Liver (tissue), 9 donors: ENCODE measurements around the gene CIC. TPM values are rescaled to one million over a fixed set of nuclear protein-coding genes. Genes with fewer than 3 reads are reported as not detected.

ENCODE experiments used
- DNase-seq: peaks from one replicate; pipeline ENCODE4 v3.0.0-alpha.2; 2017; ENCODE audit warnings: low spot score
- H3K27ac ChIP-seq, 2 donors: one replicate each; pipeline ENCODE4 v1.7.0; 2013; ENCODE audit warnings: inconsistent platforms in 2 of 2, low read length in 2 of 2, control low read depth in 1 of 2, low read depth in 1 of 2, mild to moderate bottlenecking in 1 of 2
- H3K27me3 ChIP-seq, 4 donors: one replicate each; pipeline versions ENCODE4 v1.6.1 to v1.7.0; 2013; ENCODE audit warnings: low read length in 3 of 4, inconsistent platforms in 1 of 4, mild to moderate bottlenecking in 1 of 4, moderate library complexity in 1 of 4; ENCODE audit not compliant: control insufficient read depth in 4 of 4, insufficient read depth in 4 of 4
- H3K36me3 ChIP-seq, 4 donors: one replicate each; pipeline versions ENCODE4 v1.6.1 to v1.7.0; 2013; ENCODE audit warnings: low read length in 3 of 4, mild to moderate bottlenecking in 3 of 4, low read depth in 1 of 4, moderate library complexity in 1 of 4; ENCODE audit not compliant: control insufficient read depth in 4 of 4, insufficient read depth in 3 of 4
- H3K4me1 ChIP-seq, 4 donors: one replicate each; pipeline versions ENCODE4 v1.6.1 to v1.7.0; 2013; ENCODE audit warnings: low read length in 3 of 4, mild to moderate bottlenecking in 3 of 4, moderate library complexity in 1 of 4; ENCODE audit not compliant: control insufficient read depth in 4 of 4, insufficient read depth in 4 of 4
- H3K4me3 ChIP-seq, 3 donors: one replicate each; pipeline versions ENCODE4 v1.6.1 to v1.7.0; 2013; ENCODE audit warnings: low read length in 3 of 3, control low read depth in 1 of 3, low read depth in 1 of 3, mild to moderate bottlenecking in 1 of 3
- H3K9ac ChIP-seq, 2 donors: one replicate each; pipeline ENCODE4 v1.7.0; 2013; ENCODE audit warnings: low read length in 2 of 2, mild to moderate bottlenecking in 2 of 2, moderate library complexity in 2 of 2, control low read depth in 1 of 2, low read depth in 1 of 2
- H3K9me3 ChIP-seq, 4 donors: one replicate each; pipeline versions ENCODE4 v1.6.1 to v1.7.0; 2013; ENCODE audit warnings: low read length in 3 of 4; ENCODE audit not compliant: control insufficient read depth in 4 of 4
- ATF3 ChIP-seq: IDR thresholded peaks from 2 replicates; pipeline ENCODE4 v1.6.1; 2016; ENCODE audit warnings: antibody characterized with exemption
- CTCF ChIP-seq: fragments of 150-350 bp; IDR thresholded peaks from 2 replicates; pipeline ENCODE4 v1.5.1; 2017; ENCODE audit warnings: improper control_type of control experiment, low read depth, low read length; ENCODE audit not compliant: missing input control
- EGR1 ChIP-seq, 2 donors: IDR thresholded peaks; 2 replicates each; pipeline ENCODE4 v1.6.1; 2016 to 2018; ENCODE audit warnings: antibody characterized with exemption in 2 of 2, low read depth in 2 of 2
- FOXA1 ChIP-seq: IDR thresholded peaks from 2 replicates; pipeline ENCODE4 v1.6.1; 2016; ENCODE audit warnings: antibody characterized with exemption
- FOXA2 ChIP-seq: IDR thresholded peaks from 2 replicates; pipeline ENCODE4 v1.6.1; 2016; ENCODE audit warnings: antibody characterized with exemption
- HNF4A ChIP-seq, 2 donors: conservative IDR thresholded peaks; 2 replicates each; pipeline ENCODE4 v1.6.1; 2016; ENCODE audit warnings: antibody characterized with exemption in 2 of 2, mild to moderate bottlenecking in 2 of 2
- MAX ChIP-seq: IDR thresholded peaks from 2 replicates; pipeline ENCODE4 v1.6.1; 2016; ENCODE audit warnings: antibody characterized with exemption
- NR2F2 ChIP-seq: IDR thresholded peaks from 2 replicates; pipeline ENCODE4 v1.6.1; 2016; ENCODE audit warnings: antibody characterized with exemption
- RAD21 ChIP-seq, 2 donors: IDR thresholded peaks; 2 replicates each; pipeline ENCODE4 v1.6.1; 2016; ENCODE audit warnings: antibody characterized with exemption in 2 of 2, mild to moderate bottlenecking in 2 of 2
- RXRA ChIP-seq, 2 donors: IDR thresholded peaks; 2 replicates each; pipeline ENCODE4 v1.6.1; 2017 to 2018; ENCODE audit warnings: antibody characterized with exemption in 2 of 2, mild to moderate bottlenecking in 1 of 2
- SP1 ChIP-seq: IDR thresholded peaks from 2 replicates; pipeline ENCODE4 v1.6.1; 2018; ENCODE audit warnings: antibody characterized with exemption, mild to moderate bottlenecking
- TAF1 ChIP-seq: conservative IDR thresholded peaks from 2 replicates; pipeline ENCODE4 v1.6.1; 2016; ENCODE audit warnings: antibody characterized with exemption, mild to moderate bottlenecking
- YY1 ChIP-seq: IDR thresholded peaks from 2 replicates; pipeline ENCODE4 v1.6.1; 2016; ENCODE audit warnings: antibody characterized with exemption, mild to moderate bottlenecking
- WGBS: extraction: QIAGEN DNeasy Blood & Tissue Kit; methylation state at CpG from one replicate; pipeline ENCODE4 v1.1.7; 2013; 5-methylcytosine and 5-hydroxymethylcytosine counted together
- polyA plus RNA-seq, 2 donors: library from polyadenylated mRNA; stranded (reverse) in 1 of 2; unstranded in 1 of 2; fragments of 200-250 nt in 1 of 2; fragments of >200 nt in 1 of 2; fragmentation: Nextera tagmentation in 1 of 2; extraction: Ambion mirVana in 1 of 2; gene quantifications; one replicate each; pipeline versions ENCODE4 v1.2.1 to v1.2.3, GENCODE V29; 2013 to 2015
- total RNA-seq, 2 donors: library from RNA; depleted of rRNA; stranded (reverse); fragments of >200 nt; gene quantifications; one replicate each; pipeline ENCODE4 v1.2.3, GENCODE V29; 2014
- TF ChIP-seq, protein P1 (sequence below): IDR thresholded peaks from 2 replicates; pipeline ENCODE4 v1.6.1; 2016; ENCODE audit warnings: antibody characterized with exemption
- TF ChIP-seq, protein P2 (sequence below): IDR thresholded peaks from 2 replicates; pipeline ENCODE4 v1.6.1; 2016; ENCODE audit warnings: antibody characterized with exemption, mild to moderate bottlenecking
- donor health status: healthy.
- donor health status: healthy.
- donor health status: healthy.
- donor health status: healthy.
- donor health status: healthy.

CIC gene
- total and polyA plus RNA-seq, 4 donors, result 5.6 to 21.3 (median 17.2) TPM

DNA sequence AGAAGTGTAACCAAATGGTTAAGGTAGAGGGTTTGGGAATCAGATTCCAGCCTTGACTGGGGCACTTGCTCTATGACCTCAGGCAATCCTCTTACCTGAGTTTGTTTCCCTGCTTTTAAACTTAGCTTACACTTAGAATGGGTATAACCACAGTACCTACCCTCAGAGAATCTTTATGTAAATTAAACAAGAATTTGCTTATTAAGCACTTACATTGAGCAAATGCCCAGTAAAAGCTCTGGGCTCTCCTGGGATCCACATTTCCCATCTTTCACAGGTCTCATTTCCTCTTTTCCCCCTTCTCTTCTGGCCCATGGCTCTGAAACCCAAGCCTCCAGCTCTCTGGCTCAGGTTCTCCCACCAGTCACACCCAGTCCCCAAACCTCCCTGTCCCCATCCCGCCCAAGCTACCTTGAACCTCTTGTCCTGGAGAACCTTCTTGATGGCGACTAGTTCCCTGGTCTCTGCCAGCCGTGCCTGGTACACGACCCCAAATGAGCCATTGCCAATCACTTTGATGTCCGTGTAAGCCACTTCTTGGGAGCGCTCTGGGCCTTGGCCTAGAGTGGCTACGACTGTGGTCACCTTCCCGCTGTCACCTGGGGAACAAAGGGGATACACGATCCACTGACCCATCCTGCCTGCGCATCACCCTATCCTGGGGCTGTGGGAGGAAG lies 29.4 kb upstream of the CIC start:
- peaks cover 8 to 20% (median 17%) of the 10 kb centered on the region in 4 donors for H3K36me3 ChIP-seq
- H3K9me3 ChIP-seq, result no peaks in the 10 kb centered on the region
- no peak overlapping the region for H3K9ac ChIP-seq
- H3K4me1 ChIP-seq, result peaks cover 0 to 20% (median 10%) of the 10 kb centered on the region in 4 donors
- no peak overlapping the region for H3K27ac ChIP-seq
- 93% methylated on average over 10 of the region's 10 CpGs for WGBS
- no peaks in the 10 kb centered on the region for H3K27me3 ChIP-seq
- no peak overlapping the region for H3K4me3 ChIP-seq
- no peak for DNase-seq
- TF ChIP-seq TAF1 (no peak), ATF3 (no peak), YY1 (no peak), CTCF (no peak), MAX (no peak), FOXA2 (no peak), NR2F2 (no peak), HNF4A (conservative IDR thresholded peaks at IDR 0.05) (no peak), SP1 (no peak), EGR1 (IDR thresholded peaks at IDR 0.05; ENCODE audit: low read depth in 2 of 2) (no peak), FOXA1 (no peak), RAD21 (IDR thresholded peaks at IDR 0.05) (no peak), RXRA (IDR thresholded peaks at IDR 0.05) (no peak)
- TF ChIP-seq, protein P1, sequence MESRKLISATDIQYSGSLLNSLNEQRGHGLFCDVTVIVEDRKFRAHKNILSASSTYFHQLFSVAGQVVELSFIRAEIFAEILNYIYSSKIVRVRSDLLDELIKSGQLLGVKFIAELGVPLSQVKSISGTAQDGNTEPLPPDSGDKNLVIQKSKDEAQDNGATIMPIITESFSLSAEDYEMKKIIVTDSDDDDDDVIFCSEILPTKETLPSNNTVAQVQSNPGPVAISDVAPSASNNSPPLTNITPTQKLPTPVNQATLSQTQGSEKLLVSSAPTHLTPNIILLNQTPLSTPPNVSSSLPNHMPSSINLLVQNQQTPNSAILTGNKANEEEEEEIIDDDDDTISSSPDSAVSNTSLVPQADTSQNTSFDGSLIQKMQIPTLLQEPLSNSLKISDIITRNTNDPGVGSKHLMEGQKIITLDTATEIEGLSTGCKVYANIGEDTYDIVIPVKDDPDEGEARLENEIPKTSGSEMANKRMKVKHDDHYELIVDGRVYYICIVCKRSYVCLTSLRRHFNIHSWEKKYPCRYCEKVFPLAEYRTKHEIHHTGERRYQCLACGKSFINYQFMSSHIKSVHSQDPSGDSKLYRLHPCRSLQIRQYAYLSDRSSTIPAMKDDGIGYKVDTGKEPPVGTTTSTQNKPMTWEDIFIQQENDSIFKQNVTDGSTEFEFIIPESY, result no peak
- TF ChIP-seq, protein P2, sequence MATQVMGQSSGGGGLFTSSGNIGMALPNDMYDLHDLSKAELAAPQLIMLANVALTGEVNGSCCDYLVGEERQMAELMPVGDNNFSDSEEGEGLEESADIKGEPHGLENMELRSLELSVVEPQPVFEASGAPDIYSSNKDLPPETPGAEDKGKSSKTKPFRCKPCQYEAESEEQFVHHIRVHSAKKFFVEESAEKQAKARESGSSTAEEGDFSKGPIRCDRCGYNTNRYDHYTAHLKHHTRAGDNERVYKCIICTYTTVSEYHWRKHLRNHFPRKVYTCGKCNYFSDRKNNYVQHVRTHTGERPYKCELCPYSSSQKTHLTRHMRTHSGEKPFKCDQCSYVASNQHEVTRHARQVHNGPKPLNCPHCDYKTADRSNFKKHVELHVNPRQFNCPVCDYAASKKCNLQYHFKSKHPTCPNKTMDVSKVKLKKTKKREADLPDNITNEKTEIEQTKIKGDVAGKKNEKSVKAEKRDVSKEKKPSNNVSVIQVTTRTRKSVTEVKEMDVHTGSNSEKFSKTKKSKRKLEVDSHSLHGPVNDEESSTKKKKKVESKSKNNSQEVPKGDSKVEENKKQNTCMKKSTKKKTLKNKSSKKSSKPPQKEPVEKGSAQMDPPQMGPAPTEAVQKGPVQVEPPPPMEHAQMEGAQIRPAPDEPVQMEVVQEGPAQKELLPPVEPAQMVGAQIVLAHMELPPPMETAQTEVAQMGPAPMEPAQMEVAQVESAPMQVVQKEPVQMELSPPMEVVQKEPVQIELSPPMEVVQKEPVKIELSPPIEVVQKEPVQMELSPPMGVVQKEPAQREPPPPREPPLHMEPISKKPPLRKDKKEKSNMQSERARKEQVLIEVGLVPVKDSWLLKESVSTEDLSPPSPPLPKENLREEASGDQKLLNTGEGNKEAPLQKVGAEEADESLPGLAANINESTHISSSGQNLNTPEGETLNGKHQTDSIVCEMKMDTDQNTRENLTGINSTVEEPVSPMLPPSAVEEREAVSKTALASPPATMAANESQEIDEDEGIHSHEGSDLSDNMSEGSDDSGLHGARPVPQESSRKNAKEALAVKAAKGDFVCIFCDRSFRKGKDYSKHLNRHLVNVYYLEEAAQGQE, result no peak

GRCh38 chr19:42241279-42241678 lies 27.8 kb upstream of the CIC start:
- H3K27ac ChIP-seq, result no peak overlapping the region

More at GRCh38 chr19:42241279-42241678, 27.8 kb upstream of the CIC start:
- WGBS, result 96% methylated on average over 3 of the region's 3 CpGs
- Histone ChIP-seq H3K27me3 (no peaks in the 10 kb centered on the region), H3K4me3 (peak overlapping the region; percentile 88 to 93 (median 92)), H3K4me1 (peaks cover 1 to 29% (median 16%) of the 10 kb centered on the region in 4 donors), H3K36me3 (peaks cover 3 to 7% (median 5%) of the 10 kb centered on the region in 4 donors), H3K9me3 (no peaks in the 10 kb centered on the region), H3K9ac (peak overlapping the region; percentile 83 to 97)
- TF ChIP-seq HNF4A (conservative IDR thresholded peaks at IDR 0.05) (peak; percentile 43 to 55), FOXA2 (no peak), NR2F2 (no peak)
- no peak for DNase-seq
